ENCODE results near the gene DUS2. TPM values are rescaled to one million over a fixed set of nuclear protein-coding genes. Genes with fewer than 3 reads are reported as not detected.

DUS2 gene
- total and polyA plus RNA-seq, 9 of the 15 experiments (the other 6 are each of a cell fraction or from before 2014, with no cell fraction given) = 5.8 to 22.5 (median 20.6) TPM

DNA sequence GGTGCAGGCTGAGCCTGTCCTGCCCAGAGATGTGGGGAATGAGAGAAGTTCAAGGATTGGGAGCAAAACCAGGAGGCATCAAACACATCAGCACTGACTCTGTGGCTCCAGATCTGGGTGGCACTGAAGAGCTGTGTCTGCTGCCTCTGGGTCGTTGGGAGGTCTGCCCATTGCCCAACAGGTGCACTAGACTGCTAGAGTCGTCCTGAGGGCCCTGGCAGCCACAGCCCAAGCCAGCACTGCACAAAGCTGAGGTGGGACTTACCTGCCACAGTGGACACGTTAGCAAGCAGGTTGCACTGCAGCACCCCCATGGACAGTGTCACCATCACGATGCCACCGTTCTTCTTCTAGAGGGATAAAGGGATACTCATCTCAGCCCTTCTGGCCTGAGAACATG, 46.1 kb upstream of the DUS2 start (continued):
- no peak for TF ChIP-seq ELF2 (CRISPR knock-in tag; IDR thresholded peaks at IDR 0.05)
- TF ChIP-seq PHB (CRISPR knock-in tag; IDR thresholded peaks at IDR 0.05) = no peak
- no peak for TF ChIP-seq ZNF431 (CRISPR knock-in tag; IDR thresholded peaks at IDR 0.05)
- no peak for TF ChIP-seq ETV1 (tag; conservative IDR thresholded peaks at IDR 0.05; ENCODE audit: low read depth)

DNA sequence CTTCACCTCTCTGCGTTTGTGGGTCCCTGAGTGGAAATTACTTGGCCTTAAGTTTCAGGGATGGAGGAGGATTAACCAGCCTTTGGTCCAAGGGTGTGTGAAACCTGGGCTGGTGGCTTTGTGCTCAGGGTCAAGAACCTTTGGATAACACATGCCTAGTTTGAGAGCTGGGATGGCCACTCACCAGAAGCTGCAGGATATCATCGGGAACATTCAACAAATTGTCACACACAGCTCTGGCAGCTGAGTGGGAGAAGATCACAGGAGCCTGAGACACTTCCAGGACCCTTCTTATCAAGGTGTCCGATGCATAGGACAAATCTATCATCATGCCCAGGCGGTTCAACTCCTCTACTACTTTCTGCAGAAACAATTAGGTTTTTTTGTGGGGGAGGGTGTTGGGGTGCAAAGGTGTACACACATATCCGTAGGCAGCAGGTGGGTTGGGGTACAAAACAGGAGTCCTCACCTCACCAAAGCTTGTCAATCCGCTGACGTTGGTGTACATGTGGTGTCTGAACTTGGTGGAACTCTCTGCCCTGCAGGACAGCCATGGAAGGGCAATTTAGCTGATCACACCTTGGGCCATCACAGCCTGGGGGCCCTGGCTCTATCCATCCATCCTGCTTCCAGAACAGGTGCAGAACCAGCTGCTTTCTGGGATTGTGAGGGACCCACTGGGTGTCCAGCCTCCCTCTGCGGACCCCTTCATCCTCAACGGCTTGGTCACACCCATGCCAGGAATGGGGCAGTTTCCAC, 45.4 kb upstream of the DUS2 start:
- intact Hi-C loops (cut with micrococcal nuclease) (no loop called here), in situ Hi-C loops (cut with MboI) (no loop called here)
- Histone ChIP-seq H4K20me1 (replicated peaks; ENCODE audit: control insufficient read depth, insufficient read depth, low read length) (no peaks in the 10 kb centered on the region), H3K9ac (ENCODE audit: insufficient read depth in 1 of 2, low read depth in 2 of 2, low read length in 2 of 2) (peak overlapping the region in 1 of 2 experiments; percentile 61; a peak in 1 of 4 replicates), H3K4me3 (no peak overlapping the region), H3K27me3 (ENCODE audit: control insufficient read depth in 2 of 2, insufficient read depth in 2 of 2, low read length in 2 of 2) (peaks cover 0 to 4% of the 10 kb centered on the region in 2 experiments; a peak in 1 of 5 replicates), H3K4me1 (replicated peaks in 1 of 2; ENCODE audit: control insufficient read depth in 2 of 2, insufficient read depth in 2 of 2, low read length in 2 of 2) (peaks cover 0 to 22% of the 10 kb centered on the region in 2 experiments; a peak in 3 of 5 replicates), H3K36me3 (ENCODE audit: control insufficient read depth, insufficient read depth, low read length) (no peaks in the 10 kb centered on the region), H3K27ac (ENCODE audit: extremely low read depth, low read depth, low read length) (no peak overlapping the region), H3K9me3 (replicated peaks; ENCODE audit: control insufficient read depth, insufficient read depth, low read depth, low read length) (no peaks in the 10 kb centered on the region), H3K4me2 (ENCODE audit: insufficient read depth, low read length) (no peak overlapping the region), H3K79me2 (ENCODE audit: control insufficient read depth, insufficient read depth, low read length) (no peaks in the 10 kb centered on the region), H3K9me1 (ENCODE audit: control insufficient read depth, insufficient read depth, low read length) (no peaks in the 10 kb centered on the region), H2AFZ (ENCODE audit: low read depth, low read length) (no peak overlapping the region)
- WGBS (ENCODE audit: insufficient coverage, low coverage, missing lambda C conversion rate) = 17% methylated on average over 9 of the region's 9 CpGs
- TF ChIP-seq CBFA2T3 (IDR thresholded peaks at IDR 0.05) (peak; percentile 18; the same call in 1 of the 2 replicates), CHCHD3 (CRISPR knock-in tag; IDR thresholded peaks at IDR 0.05) (no peak)
- BruUV-seq (replicated peaks) = no TSS peak
- peak; percentile 37 for ATAC-seq
- FAIRE-seq = no peak
- ChIA-PET POLR2A (interaction anchor here (0.6 to 1.1 kb wide), 7 partner anchors 14 to 385 kb away, joined by 3 to 4 read pairs (median 3); no protein-coding TSS in a partner anchor), CTCF (ENCODE audit: low intra/inter-chr PET ratio) (no interaction called here)
- no peak for DNase-seq (ENCODE audit: extremely low read depth in 1 of 4, low spot score in 3 of 4)
